ENCODE measurements around the gene CNR2.
"Not testable (repeated sequence)": the region's sequence is repeated elsewhere in the genome, so short reads cannot be mapped to it uniquely, and the experiment has no call there.

The CNR2 gene

DNA sequence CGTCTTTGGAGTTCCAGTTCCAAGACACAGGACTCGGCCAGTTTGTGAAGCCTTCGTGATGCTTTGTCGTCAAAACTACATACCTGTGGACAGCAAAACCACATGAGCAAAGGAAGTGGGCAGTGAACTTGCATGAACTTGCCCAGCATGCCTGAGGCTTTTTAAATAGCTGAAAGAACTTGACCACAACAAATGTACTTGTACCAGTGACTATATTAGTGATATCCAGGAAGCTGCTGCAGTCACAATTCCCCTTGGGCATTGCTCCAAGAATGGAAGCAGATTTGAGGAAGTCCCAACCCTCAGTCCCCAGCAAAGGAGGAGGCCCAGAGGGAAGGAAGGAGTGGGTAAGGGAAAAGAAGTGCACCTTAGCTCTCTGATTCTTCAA, 47.6 kb downstream of the CNR2 start:
- H3K9ac ChIP-seq (ENCODE audit: low read length): no peak overlapping the region
- H3K4me1 ChIP-seq (ENCODE audit: insufficient read depth, low read length, severe bottlenecking): peaks cover 38% of the 10 kb centered on the region
- H3K9me3 ChIP-seq (ENCODE audit: low read length): no peaks in the 10 kb centered on the region
- no peak overlapping the region for H2AFZ ChIP-seq (ENCODE audit: low read length)
- no peak for TF ChIP-seq EZH2 (IDR thresholded peaks at IDR 0.05; ENCODE audit: borderline replicate concordance, low read length)
- TF ChIP-seq, protein P1, sequence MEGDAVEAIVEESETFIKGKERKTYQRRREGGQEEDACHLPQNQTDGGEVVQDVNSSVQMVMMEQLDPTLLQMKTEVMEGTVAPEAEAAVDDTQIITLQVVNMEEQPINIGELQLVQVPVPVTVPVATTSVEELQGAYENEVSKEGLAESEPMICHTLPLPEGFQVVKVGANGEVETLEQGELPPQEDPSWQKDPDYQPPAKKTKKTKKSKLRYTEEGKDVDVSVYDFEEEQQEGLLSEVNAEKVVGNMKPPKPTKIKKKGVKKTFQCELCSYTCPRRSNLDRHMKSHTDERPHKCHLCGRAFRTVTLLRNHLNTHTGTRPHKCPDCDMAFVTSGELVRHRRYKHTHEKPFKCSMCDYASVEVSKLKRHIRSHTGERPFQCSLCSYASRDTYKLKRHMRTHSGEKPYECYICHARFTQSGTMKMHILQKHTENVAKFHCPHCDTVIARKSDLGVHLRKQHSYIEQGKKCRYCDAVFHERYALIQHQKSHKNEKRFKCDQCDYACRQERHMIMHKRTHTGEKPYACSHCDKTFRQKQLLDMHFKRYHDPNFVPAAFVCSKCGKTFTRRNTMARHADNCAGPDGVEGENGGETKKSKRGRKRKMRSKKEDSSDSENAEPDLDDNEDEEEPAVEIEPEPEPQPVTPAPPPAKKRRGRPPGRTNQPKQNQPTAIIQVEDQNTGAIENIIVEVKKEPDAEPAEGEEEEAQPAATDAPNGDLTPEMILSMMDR (IDR thresholded peaks at IDR 0.05; ENCODE audit: low read length): no peak
- H3K27me3 ChIP-seq (ENCODE audit: insufficient read depth, low read length): no peaks in the 10 kb centered on the region
- peaks cover 46% of the 10 kb centered on the region for H3K36me3 ChIP-seq (ENCODE audit: insufficient read depth, low read length)
- no peak overlapping the region for H3K4me2 ChIP-seq (ENCODE audit: low read length)
- H3K9me2 ChIP-seq (ENCODE audit: low read depth, low read length): no peaks in the 10 kb centered on the region
- H3K79me2 ChIP-seq (ENCODE audit: insufficient read depth, low read length): no peaks in the 10 kb centered on the region
- no peaks in the 10 kb centered on the region for H4K20me1 ChIP-seq (ENCODE audit: insufficient read depth, low read length)
- H3K27ac ChIP-seq (ENCODE audit: low read depth, low read length, poor library complexity, severe bottlenecking): no peak overlapping the region
- no peaks in the 10 kb centered on the region for H3F3A ChIP-seq (ENCODE audit: insufficient read depth, low read length)
- no peak overlapping the region for H3K4me3 ChIP-seq (ENCODE audit: low read depth, low read length, poor library complexity, severe bottlenecking)

DNA sequence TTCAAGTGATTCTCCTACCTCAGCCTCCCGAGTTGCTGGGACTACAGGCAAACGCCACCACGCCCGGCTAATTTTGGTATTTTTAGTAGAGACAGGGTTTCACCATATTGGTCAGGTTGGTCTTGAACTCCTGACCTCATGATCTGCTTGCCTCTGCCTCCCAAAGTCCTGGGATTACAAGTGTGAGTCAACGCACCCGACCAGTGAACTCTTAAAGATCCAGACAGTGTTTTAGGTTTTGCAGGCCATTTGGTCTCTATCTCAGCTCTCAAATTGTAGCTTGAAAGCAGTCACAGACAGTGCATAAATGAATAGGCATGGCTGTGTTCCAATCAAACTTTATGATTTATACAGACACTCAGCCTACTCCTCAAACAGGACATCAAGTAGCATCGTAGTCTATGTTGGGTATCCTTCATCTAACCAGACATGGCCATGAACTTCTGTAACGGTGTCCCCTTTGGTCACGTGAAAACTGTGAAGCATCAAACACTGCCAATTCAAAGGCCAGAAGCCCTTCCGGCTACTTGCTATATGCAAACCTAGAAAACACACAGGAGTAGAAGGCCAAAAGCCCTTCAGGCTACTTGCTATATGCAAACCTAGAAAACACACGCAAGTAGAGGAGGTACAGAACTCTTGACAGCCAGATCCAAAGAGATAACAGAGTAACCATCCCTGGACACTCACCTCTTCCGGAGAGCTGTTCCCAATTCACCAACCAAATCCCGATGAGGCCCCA, 48.2 kb downstream of the CNR2 start:
- no peaks in the 10 kb centered on the region for H3K9me2 ChIP-seq (ENCODE audit: low read depth, low read length)
- no peak overlapping the region for H3K27ac ChIP-seq (ENCODE audit: low read depth, low read length, poor library complexity, severe bottlenecking)
- peaks cover 48% of the 10 kb centered on the region for H3K36me3 ChIP-seq (ENCODE audit: insufficient read depth, low read length)
- H2AFZ ChIP-seq (ENCODE audit: low read length): no peak overlapping the region
- no peaks in the 10 kb centered on the region for H3F3A ChIP-seq (ENCODE audit: insufficient read depth, low read length)
- H3K9ac ChIP-seq (ENCODE audit: low read length): no peak overlapping the region
- no peaks in the 10 kb centered on the region for H3K79me2 ChIP-seq (ENCODE audit: insufficient read depth, low read length)
- no peak overlapping the region for H3K4me2 ChIP-seq (ENCODE audit: low read length)
- no peaks in the 10 kb centered on the region for H4K20me1 ChIP-seq (ENCODE audit: insufficient read depth, low read length)
- H3K27me3 ChIP-seq (ENCODE audit: insufficient read depth, low read length): no peaks in the 10 kb centered on the region
- no peaks in the 10 kb centered on the region for H3K9me3 ChIP-seq (ENCODE audit: low read length)
- no peak for TF ChIP-seq EZH2 (IDR thresholded peaks at IDR 0.05; ENCODE audit: borderline replicate concordance, low read length)
- H3K4me1 ChIP-seq (ENCODE audit: insufficient read depth, low read length, severe bottlenecking): peaks cover 33% of the 10 kb centered on the region
- no peak overlapping the region for H3K4me3 ChIP-seq (ENCODE audit: low read depth, low read length, poor library complexity, severe bottlenecking)

DNA sequence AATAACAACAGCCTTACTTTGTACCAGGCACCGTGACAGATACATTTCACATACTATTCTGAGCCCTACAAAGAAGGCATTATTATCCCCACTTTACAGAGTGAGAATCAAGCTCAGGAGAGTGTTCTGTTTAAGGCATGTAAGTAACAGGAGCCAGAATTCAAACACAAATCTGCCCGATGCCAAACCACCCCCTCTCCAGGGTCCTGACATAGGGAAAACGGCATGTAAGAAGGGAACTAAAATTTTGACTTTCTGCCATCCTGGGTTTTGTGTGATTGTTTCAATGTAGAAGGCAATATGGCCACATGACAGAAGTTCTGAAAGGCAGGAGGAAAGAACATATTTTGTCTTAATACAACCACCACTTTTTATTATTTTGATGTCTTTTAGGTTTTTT, 50.5 kb downstream of the CNR2 start:
- Histone ChIP-seq H4K20me1 (ENCODE audit: insufficient read depth, low read length) (no peaks in the 10 kb centered on the region), H3K27me3 (ENCODE audit: insufficient read depth, low read length) (no peaks in the 10 kb centered on the region), H3K27ac (ENCODE audit: low read depth, low read length, poor library complexity, severe bottlenecking) (no peak overlapping the region), H3K36me3 (ENCODE audit: insufficient read depth, low read length) (peaks cover 68% of the 10 kb centered on the region), H3K4me3 (ENCODE audit: low read depth, low read length, poor library complexity, severe bottlenecking) (no peak overlapping the region), H3K9me3 (ENCODE audit: low read length) (no peaks in the 10 kb centered on the region), H3K79me2 (ENCODE audit: insufficient read depth, low read length) (no peaks in the 10 kb centered on the region), H3K4me1 (ENCODE audit: insufficient read depth, low read length, severe bottlenecking) (peaks cover 16% of the 10 kb centered on the region), H3K4me2 (ENCODE audit: low read length) (no peak overlapping the region), H3K9me2 (ENCODE audit: low read depth, low read length) (no peaks in the 10 kb centered on the region), H3F3A (ENCODE audit: insufficient read depth, low read length) (no peaks in the 10 kb centered on the region), H2AFZ (ENCODE audit: low read length) (no peak overlapping the region), H3K9ac (ENCODE audit: low read length) (no peak overlapping the region)
- no peak for TF ChIP-seq EZH2 (IDR thresholded peaks at IDR 0.05; ENCODE audit: borderline replicate concordance, low read length)
- TF ChIP-seq, protein P1 (IDR thresholded peaks at IDR 0.05; ENCODE audit: low read length): no peak

DNA sequence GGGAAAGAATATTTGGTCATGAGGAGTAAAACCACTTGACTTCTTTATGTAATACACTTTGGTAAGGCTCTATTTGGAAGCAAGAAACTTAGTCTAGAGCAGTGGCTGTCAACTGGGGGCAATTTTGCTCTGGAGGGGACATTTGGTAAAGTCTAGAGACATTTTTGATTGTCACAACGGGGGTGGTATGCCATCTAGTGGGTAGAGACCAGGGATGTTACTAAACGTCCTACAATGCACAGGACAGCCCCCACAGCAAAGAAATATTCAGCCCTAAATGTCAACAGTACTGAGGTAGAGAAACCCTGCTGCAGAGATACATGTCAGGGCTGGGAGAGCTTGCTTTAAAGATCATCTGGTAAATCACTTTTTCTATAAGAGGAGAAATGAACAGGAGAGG, 58.6 kb downstream of the CNR2 start:
- no peaks in the 10 kb centered on the region for H3F3A ChIP-seq (ENCODE audit: insufficient read depth, low read length)
- H3K27me3 ChIP-seq (ENCODE audit: insufficient read depth, low read length): no peaks in the 10 kb centered on the region
- no peak overlapping the region for H3K4me2 ChIP-seq (ENCODE audit: low read length)
- peaks cover 40% of the 10 kb centered on the region for H3K36me3 ChIP-seq (ENCODE audit: insufficient read depth, low read length)
- no peaks in the 10 kb centered on the region for H3K9me3 ChIP-seq (ENCODE audit: low read length)
- no peaks in the 10 kb centered on the region for H3K9me2 ChIP-seq (ENCODE audit: low read depth, low read length)
- no peak overlapping the region for H3K27ac ChIP-seq (ENCODE audit: low read depth, low read length, poor library complexity, severe bottlenecking)
- TF ChIP-seq EZH2 (IDR thresholded peaks at IDR 0.05; ENCODE audit: borderline replicate concordance, low read length): no peak
- TF ChIP-seq, protein P1 (IDR thresholded peaks at IDR 0.05; ENCODE audit: low read length): peak; percentile 47; the same call in 1 of the 2 replicates
- no peaks in the 10 kb centered on the region for H3K4me1 ChIP-seq (ENCODE audit: insufficient read depth, low read length, severe bottlenecking)
- no peak overlapping the region for H2AFZ ChIP-seq (ENCODE audit: low read length)
- H3K9ac ChIP-seq (ENCODE audit: low read length): no peak overlapping the region
- H4K20me1 ChIP-seq (ENCODE audit: insufficient read depth, low read length): no peaks in the 10 kb centered on the region
- H3K4me3 ChIP-seq (ENCODE audit: low read depth, low read length, poor library complexity, severe bottlenecking): no peak overlapping the region
- H3K79me2 ChIP-seq (ENCODE audit: insufficient read depth, low read length): no peaks in the 10 kb centered on the region

DNA sequence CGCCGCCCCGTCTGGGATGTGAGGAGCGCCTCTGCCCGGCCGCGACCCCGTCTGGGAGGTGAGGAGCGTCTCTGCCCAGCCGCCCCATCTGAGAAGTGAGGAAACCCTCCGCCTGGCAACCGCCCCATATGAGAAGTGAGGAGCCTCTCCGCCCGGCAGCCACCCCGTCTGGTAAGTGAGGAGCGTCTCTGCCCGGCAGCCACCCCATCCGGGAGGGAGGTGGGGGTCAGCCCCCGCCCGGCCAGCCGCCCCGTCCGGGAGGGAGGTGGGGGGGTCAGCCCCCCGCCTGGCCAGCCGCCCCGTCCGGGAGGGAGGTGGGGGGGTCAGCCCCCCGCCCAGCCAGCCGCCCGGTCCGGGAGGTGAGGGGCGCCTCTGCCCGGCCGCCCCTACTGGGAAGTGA, 60.0 kb downstream of the CNR2 start:
- not testable (repeated sequence) for H3K27me3 ChIP-seq (ENCODE audit: insufficient read depth, low read length); H3K27ac ChIP-seq (ENCODE audit: low read depth, low read length, poor library complexity, severe bottlenecking); H3K9me2 ChIP-seq (ENCODE audit: low read depth, low read length); H3K9me3 ChIP-seq (ENCODE audit: low read length); H3K9ac ChIP-seq (ENCODE audit: low read length); H3K79me2 ChIP-seq (ENCODE audit: insufficient read depth, low read length); H3K4me1 ChIP-seq (ENCODE audit: insufficient read depth, low read length, severe bottlenecking); H3K4me2 ChIP-seq (ENCODE audit: low read length); H3F3A ChIP-seq (ENCODE audit: insufficient read depth, low read length); H3K4me3 ChIP-seq (ENCODE audit: low read depth, low read length, poor library complexity, severe bottlenecking); H2AFZ ChIP-seq (ENCODE audit: low read length); H4K20me1 ChIP-seq (ENCODE audit: insufficient read depth, low read length)
- H3K36me3 ChIP-seq (ENCODE audit: insufficient read depth, low read length): peaks cover 39% of the 10 kb centered on the region
